ENCODE data around the gene RNF14. TPM values are rescaled to one million over a fixed set of nuclear protein-coding genes. Genes with fewer than 3 reads are reported as not detected.
"Not testable (repeated sequence)": the region's sequence is repeated elsewhere in the genome, so short reads cannot be mapped to it uniquely, and the experiment has no call there.

RNF14 gene
- polyA plus RNA-seq, 1 of the 3 experiments (the other 2 are of a cell fraction) = 24.5 TPM

DNA sequence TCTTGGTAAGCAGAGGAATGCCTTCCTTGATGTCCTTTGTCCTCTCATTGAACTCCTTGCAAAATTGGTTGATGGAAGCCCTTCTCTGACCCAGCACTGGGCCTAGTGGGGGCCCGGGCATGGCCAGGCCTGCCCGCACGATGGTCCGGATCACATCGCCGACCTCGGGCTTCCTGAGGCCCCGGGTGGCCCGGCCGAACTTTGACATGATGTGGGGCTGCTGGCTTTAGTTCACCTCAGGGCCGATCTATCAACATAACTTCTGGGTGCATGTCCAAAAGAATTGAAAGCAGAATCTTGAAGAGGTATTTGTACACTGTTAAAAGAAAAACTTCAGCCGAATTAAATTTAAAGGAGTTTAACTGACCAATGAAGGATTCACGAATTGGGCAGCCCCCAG lies 68.0 kb downstream of the RNF14 start:
- Histone ChIP-seq H3K9ac (no peak overlapping the region), H3K36me3 (replicated peaks in 1 of 2; ENCODE audit: control insufficient read depth in 1 of 2, insufficient read depth in 2 of 2, low read length in 1 of 2) (no peaks in the 10 kb centered on the region), H3K27me3 (ENCODE audit: insufficient read depth) (no peaks in the 10 kb centered on the region), H3K9me3 (no peaks in the 10 kb centered on the region), H3K4me1 (ENCODE audit: control insufficient read depth in 1 of 2, insufficient read depth in 2 of 2, low read depth in 1 of 2, low read length in 1 of 2) (peaks cover 0 to 2% of the 10 kb centered on the region in 2 experiments; a peak in 1 of 4 replicates), H3K4me2 (no peak overlapping the region), H3K9me2 (no peaks in the 10 kb centered on the region), H2AFZ (ENCODE audit: low read depth) (no peak overlapping the region), H3F3A (replicated peaks; ENCODE audit: insufficient read depth) (no peaks in the 10 kb centered on the region), H3K4me3 (ENCODE audit: low read depth in 2 of 2, low read length in 1 of 2) (no peak overlapping the region), H3K27ac (ENCODE audit: low read depth in 2 of 2, low read length in 1 of 2) (no peak overlapping the region), H4K20me1 (ENCODE audit: insufficient read depth) (no peaks in the 10 kb centered on the region), H3K79me2 (ENCODE audit: insufficient read depth) (no peaks in the 10 kb centered on the region)
- POLR2A ChIA-PET = no interaction called here
- no peak for DNase-seq
- CTCF ChIA-PET = interaction anchor here (1.0 kb wide), 1 partner anchor 25 kb away, joined by 4 read pairs; the partner anchor contains the start of gene GNPDA1
- WGBS (ENCODE audit: low lambda C conversion rate) = 81% methylated on average over 13 of the region's 13 CpGs
- TF ChIP-seq EP300 (IDR thresholded peaks at IDR 0.05; ENCODE audit: borderline replicate concordance in 1 of 2, low read depth in 1 of 2, low read length in 1 of 2) (no peak), MXI1 (IDR thresholded peaks at IDR 0.05; ENCODE audit: low read depth, low read length) (no peak), NFIC (IDR thresholded peaks at IDR 0.05; ENCODE audit: borderline replicate concordance) (no peak), FOXJ3 (CRISPR knock-in tag; IDR thresholded peaks at IDR 0.05) (no peak), GATA2 (CRISPR knock-in tag; IDR thresholded peaks at IDR 0.05) (no peak), MEF2A (IDR thresholded peaks at IDR 0.05; ENCODE audit: borderline replicate concordance, low read depth) (no peak), EZH2phosphoT487 (IDR thresholded peaks at IDR 0.05; ENCODE audit: borderline replicate concordance, low read depth) (no peak)
- TF ChIP-seq, protein P1, sequence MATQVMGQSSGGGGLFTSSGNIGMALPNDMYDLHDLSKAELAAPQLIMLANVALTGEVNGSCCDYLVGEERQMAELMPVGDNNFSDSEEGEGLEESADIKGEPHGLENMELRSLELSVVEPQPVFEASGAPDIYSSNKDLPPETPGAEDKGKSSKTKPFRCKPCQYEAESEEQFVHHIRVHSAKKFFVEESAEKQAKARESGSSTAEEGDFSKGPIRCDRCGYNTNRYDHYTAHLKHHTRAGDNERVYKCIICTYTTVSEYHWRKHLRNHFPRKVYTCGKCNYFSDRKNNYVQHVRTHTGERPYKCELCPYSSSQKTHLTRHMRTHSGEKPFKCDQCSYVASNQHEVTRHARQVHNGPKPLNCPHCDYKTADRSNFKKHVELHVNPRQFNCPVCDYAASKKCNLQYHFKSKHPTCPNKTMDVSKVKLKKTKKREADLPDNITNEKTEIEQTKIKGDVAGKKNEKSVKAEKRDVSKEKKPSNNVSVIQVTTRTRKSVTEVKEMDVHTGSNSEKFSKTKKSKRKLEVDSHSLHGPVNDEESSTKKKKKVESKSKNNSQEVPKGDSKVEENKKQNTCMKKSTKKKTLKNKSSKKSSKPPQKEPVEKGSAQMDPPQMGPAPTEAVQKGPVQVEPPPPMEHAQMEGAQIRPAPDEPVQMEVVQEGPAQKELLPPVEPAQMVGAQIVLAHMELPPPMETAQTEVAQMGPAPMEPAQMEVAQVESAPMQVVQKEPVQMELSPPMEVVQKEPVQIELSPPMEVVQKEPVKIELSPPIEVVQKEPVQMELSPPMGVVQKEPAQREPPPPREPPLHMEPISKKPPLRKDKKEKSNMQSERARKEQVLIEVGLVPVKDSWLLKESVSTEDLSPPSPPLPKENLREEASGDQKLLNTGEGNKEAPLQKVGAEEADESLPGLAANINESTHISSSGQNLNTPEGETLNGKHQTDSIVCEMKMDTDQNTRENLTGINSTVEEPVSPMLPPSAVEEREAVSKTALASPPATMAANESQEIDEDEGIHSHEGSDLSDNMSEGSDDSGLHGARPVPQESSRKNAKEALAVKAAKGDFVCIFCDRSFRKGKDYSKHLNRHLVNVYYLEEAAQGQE (IDR thresholded peaks at IDR 0.05; ENCODE audit: low read depth, low read length) = no peak

- H3K4me1 ChIP-seq (ENCODE audit: control insufficient read depth in 1 of 2, insufficient read depth in 2 of 2, low read depth in 1 of 2, low read length in 1 of 2); DNase-seq; H2AFZ ChIP-seq (ENCODE audit: low read depth); CTCF ChIA-PET; H4K20me1 ChIP-seq (ENCODE audit: insufficient read depth); H3K9me3 ChIP-seq; POLR2A ChIA-PET; H3K4me2 ChIP-seq; H3K4me3 ChIP-seq (ENCODE audit: low read depth in 2 of 2, low read length in 1 of 2); H3K79me2 ChIP-seq (ENCODE audit: insufficient read depth); H3F3A ChIP-seq (replicated peaks; ENCODE audit: insufficient read depth); H3K27me3 ChIP-seq (ENCODE audit: insufficient read depth); H3K9me2 ChIP-seq; H3K9ac ChIP-seq; H3K27ac ChIP-seq (ENCODE audit: low read depth in 2 of 2, low read length in 1 of 2); H3K36me3 ChIP-seq (replicated peaks in 1 of 2; ENCODE audit: control insufficient read depth in 1 of 2, insufficient read depth in 2 of 2, low read length in 1 of 2): not testable (repeated sequence)
- 71% methylated on average over 3 of the region's 3 CpGs for WGBS (ENCODE audit: low lambda C conversion rate)
Measured at GRCh38 chr5:142037599-142037998, 68.7 kb downstream of the RNF14 start.

GRCh38 chr5:142038735-142039134 lies 69.8 kb downstream of the RNF14 start:
- Histone ChIP-seq H3K9me2 (no peaks in the 10 kb centered on the region), H3K27me3 (ENCODE audit: insufficient read depth) (no peaks in the 10 kb centered on the region), H3K4me2 (no peak overlapping the region), H3F3A (replicated peaks; ENCODE audit: insufficient read depth) (no peaks in the 10 kb centered on the region), H3K36me3 (replicated peaks in 1 of 2; ENCODE audit: control insufficient read depth in 1 of 2, insufficient read depth in 2 of 2, low read length in 1 of 2) (no peaks in the 10 kb centered on the region), H4K20me1 (ENCODE audit: insufficient read depth) (no peaks in the 10 kb centered on the region), H3K9ac (no peak overlapping the region), H3K4me3 (ENCODE audit: low read depth in 2 of 2, low read length in 1 of 2) (no peak overlapping the region), H3K79me2 (ENCODE audit: insufficient read depth) (no peaks in the 10 kb centered on the region), H2AFZ (ENCODE audit: low read depth) (no peak overlapping the region), H3K9me3 (no peaks in the 10 kb centered on the region), H3K27ac (ENCODE audit: low read depth in 2 of 2, low read length in 1 of 2) (no peak overlapping the region), H3K4me1 (ENCODE audit: control insufficient read depth in 1 of 2, insufficient read depth in 2 of 2, low read depth in 1 of 2, low read length in 1 of 2) (no peaks in the 10 kb centered on the region; a peak in 1 of 4 replicates)
- ChIA-PET CTCF (no interaction called here), POLR2A (no interaction called here)
- WGBS (ENCODE audit: low lambda C conversion rate) = 76% methylated on average over 2 of the region's 2 CpGs
- DNase-seq = no peak
- TF ChIP-seq CHD2 (IDR thresholded peaks at IDR 0.05; ENCODE audit: low read length, partially characterized antibody) (no peak), RCOR1 (IDR thresholded peaks at IDR 0.05; ENCODE audit: low read length) (no peak), MEF2A (IDR thresholded peaks at IDR 0.05; ENCODE audit: borderline replicate concordance, low read depth) (no peak), SIN3A (IDR thresholded peaks at IDR 0.05; ENCODE audit: borderline replicate concordance, low read depth, low read length) (no peak), GATA2 (CRISPR knock-in tag; IDR thresholded peaks at IDR 0.05) (no peak), TCF12 (IDR thresholded peaks at IDR 0.05) (no peak), FOXM1 (IDR thresholded peaks at IDR 0.05; ENCODE audit: low read depth) (no peak)
- TF ChIP-seq, protein P2, sequence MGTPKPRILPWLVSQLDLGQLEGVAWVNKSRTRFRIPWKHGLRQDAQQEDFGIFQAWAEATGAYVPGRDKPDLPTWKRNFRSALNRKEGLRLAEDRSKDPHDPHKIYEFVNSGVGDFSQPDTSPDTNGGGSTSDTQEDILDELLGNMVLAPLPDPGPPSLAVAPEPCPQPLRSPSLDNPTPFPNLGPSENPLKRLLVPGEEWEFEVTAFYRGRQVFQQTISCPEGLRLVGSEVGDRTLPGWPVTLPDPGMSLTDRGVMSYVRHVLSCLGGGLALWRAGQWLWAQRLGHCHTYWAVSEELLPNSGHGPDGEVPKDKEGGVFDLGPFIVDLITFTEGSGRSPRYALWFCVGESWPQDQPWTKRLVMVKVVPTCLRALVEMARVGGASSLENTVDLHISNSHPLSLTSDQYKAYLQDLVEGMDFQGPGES (IDR thresholded peaks at IDR 0.05; ENCODE audit: low read depth, low read length) = no peak
- TF ChIP-seq, protein P3, sequence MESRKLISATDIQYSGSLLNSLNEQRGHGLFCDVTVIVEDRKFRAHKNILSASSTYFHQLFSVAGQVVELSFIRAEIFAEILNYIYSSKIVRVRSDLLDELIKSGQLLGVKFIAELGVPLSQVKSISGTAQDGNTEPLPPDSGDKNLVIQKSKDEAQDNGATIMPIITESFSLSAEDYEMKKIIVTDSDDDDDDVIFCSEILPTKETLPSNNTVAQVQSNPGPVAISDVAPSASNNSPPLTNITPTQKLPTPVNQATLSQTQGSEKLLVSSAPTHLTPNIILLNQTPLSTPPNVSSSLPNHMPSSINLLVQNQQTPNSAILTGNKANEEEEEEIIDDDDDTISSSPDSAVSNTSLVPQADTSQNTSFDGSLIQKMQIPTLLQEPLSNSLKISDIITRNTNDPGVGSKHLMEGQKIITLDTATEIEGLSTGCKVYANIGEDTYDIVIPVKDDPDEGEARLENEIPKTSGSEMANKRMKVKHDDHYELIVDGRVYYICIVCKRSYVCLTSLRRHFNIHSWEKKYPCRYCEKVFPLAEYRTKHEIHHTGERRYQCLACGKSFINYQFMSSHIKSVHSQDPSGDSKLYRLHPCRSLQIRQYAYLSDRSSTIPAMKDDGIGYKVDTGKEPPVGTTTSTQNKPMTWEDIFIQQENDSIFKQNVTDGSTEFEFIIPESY (IDR thresholded peaks at IDR 0.05; ENCODE audit: borderline replicate concordance, low read depth) = no peak

Data from SK-N-SH (cell line).